Measurements from ENCODE around the gene FAM120B.

FAM120B gene

GRCh38 chr6:170433163-170434116 is 126.9 kb downstream of the FAM120B start:
- TF ChIP-seq ZFP30 (CRISPR knock-in tag; IDR thresholded peaks at IDR 0.05) (no peak), PATZ1 (CRISPR knock-in tag; IDR thresholded peaks at IDR 0.05; ENCODE audit: borderline replicate concordance) (no peak), CREB5 (CRISPR knock-in tag; IDR thresholded peaks at IDR 0.05; ENCODE audit: low read depth) (no peak), ZNF70 (CRISPR knock-in tag; IDR thresholded peaks at IDR 0.05) (no peak), ZNF8 (CRISPR knock-in tag; IDR thresholded peaks at IDR 0.05) (no peak), ARNTL (CRISPR knock-in tag; IDR thresholded peaks at IDR 0.05; ENCODE audit: borderline replicate concordance, low read depth) (no peak), RARB (CRISPR knock-in tag; IDR thresholded peaks at IDR 0.05) (no peak), CSRNP3 (CRISPR knock-in tag; IDR thresholded peaks at IDR 0.05) (no peak), GLIS3 (CRISPR knock-in tag; IDR thresholded peaks at IDR 0.05) (no peak)
- ATAC-seq = no peak

- no peak for TF ChIP-seq GLIS3 (CRISPR knock-in tag; IDR thresholded peaks at IDR 0.05)
- TF ChIP-seq CSRNP3 (CRISPR knock-in tag; IDR thresholded peaks at IDR 0.05) = no peak
- TF ChIP-seq CSDC2 (CRISPR knock-in tag; IDR thresholded peaks at IDR 0.05) = no peak
- no peak for TF ChIP-seq POU6F1 (CRISPR knock-in tag; IDR thresholded peaks at IDR 0.05; ENCODE audit: borderline replicate concordance, low read depth)
- TF ChIP-seq ARNTL (CRISPR knock-in tag; IDR thresholded peaks at IDR 0.05; ENCODE audit: borderline replicate concordance, low read depth) = no peak
- no peak for TF ChIP-seq OSR1 (CRISPR knock-in tag; IDR thresholded peaks at IDR 0.05)
- no peak for TF ChIP-seq ZNF565 (CRISPR knock-in tag; conservative IDR thresholded peaks at IDR 0.05; ENCODE audit: low read depth)
- no peak for TF ChIP-seq PPARA (CRISPR knock-in tag; IDR thresholded peaks at IDR 0.05; ENCODE audit: borderline replicate concordance)
- no peak for TF ChIP-seq ISL1 (CRISPR knock-in tag; IDR thresholded peaks at IDR 0.05)
- no peak for TF ChIP-seq ZFP3 (CRISPR knock-in tag; IDR thresholded peaks at IDR 0.05)
- no peak for TF ChIP-seq ZNF8 (CRISPR knock-in tag; IDR thresholded peaks at IDR 0.05)
- TF ChIP-seq TCF4 (CRISPR knock-in tag; IDR thresholded peaks at IDR 0.05; ENCODE audit: borderline replicate concordance) = no peak
- TF ChIP-seq TSHZ2 (CRISPR knock-in tag; IDR thresholded peaks at IDR 0.05) = no peak
- TF ChIP-seq RARB (CRISPR knock-in tag; IDR thresholded peaks at IDR 0.05) = no peak
- no peak for TF ChIP-seq SNAI2 (CRISPR knock-in tag; IDR thresholded peaks at IDR 0.05)
- no peak for TF ChIP-seq ZFP30 (CRISPR knock-in tag; IDR thresholded peaks at IDR 0.05)
- TF ChIP-seq ZNF70 (CRISPR knock-in tag; IDR thresholded peaks at IDR 0.05) = no peak
- TF ChIP-seq CREB5 (CRISPR knock-in tag; IDR thresholded peaks at IDR 0.05; ENCODE audit: low read depth) = no peak
- no peak for TF ChIP-seq ZC3H10 (CRISPR knock-in tag; IDR thresholded peaks at IDR 0.05)
- ATAC-seq = no peak
These were observed 127.7 kb downstream of the FAM120B start for GRCh38 chr6:170434117-170434820.
